Renal cortex interstitium (tissue), 11 donors: ENCODE data around the gene CA10. TPM values are rescaled to one million over a fixed set of nuclear protein-coding genes. Genes with fewer than 3 reads are reported as not detected.

Experiments used
- DNase-seq, 11 donors: peaks; one replicate each; pipeline ENCODE4 v3.0.0-alpha.2; 2013; ENCODE audit warnings: low read depth in 9 of 11, low spot score in 4 of 11; ENCODE audit errors: extremely low read depth in 1 of 11
- polyA plus RNA-seq, 3 donors: library from polyadenylated mRNA; unstranded; fragments of 120-200 nt; gene quantifications; one replicate each; pipeline ENCODE4 v1.2.1, GENCODE V29; 2013; ENCODE audit not compliant: insufficient read length in 3 of 3

The CA10 gene
- polyA plus RNA-seq, 3 donors: 10.3 to 21.0 (median 10.4) TPM

GRCh38 chr17:51813140-51813783 is 345.3 kb downstream of the CA10 start:
- no peak for DNase-seq

GRCh38 chr17:51807460-51807859 is 351.1 kb downstream of the CA10 start:
- DNase-seq: no peak

- DNase-seq: no peak
Measured at GRCh38 chr17:51805765-51806164, 352.7 kb downstream of the CA10 start.

GRCh38 chr17:51805185-51805584 is 353.3 kb downstream of the CA10 start:
- DNase-seq: no peak

GRCh38 chr17:51803161-51803560 is 355.4 kb downstream of the CA10 start:
- DNase-seq: no peak

GRCh38 chr17:51802544-51802943 is 356.0 kb downstream of the CA10 start:
- DNase-seq: no peak

- no peak for DNase-seq
Measured at GRCh38 chr17:51801626-51802025, 356.9 kb downstream of the CA10 start.

GRCh38 chr17:51799981-51800380 is 358.5 kb downstream of the CA10 start:
- no peak for DNase-seq

- DNase-seq: peak in 1 of 11 donors; percentile 7
Measured at GRCh38 chr17:51799240-51799639, 359.3 kb downstream of the CA10 start.

GRCh38 chr17:51797150-51797549 is 361.4 kb downstream of the CA10 start:
- DNase-seq: no peak

- no peak for DNase-seq
Measured at GRCh38 chr17:51796026-51796425, 362.5 kb downstream of the CA10 start.

GRCh38 chr17:51795401-51795800 is 363.1 kb downstream of the CA10 start:
- DNase-seq: no peak

GRCh38 chr17:51794466-51794865 is 364.0 kb downstream of the CA10 start:
- DNase-seq: no peak

GRCh38 chr17:51793686-51794085 is 364.8 kb downstream of the CA10 start:
- no peak for DNase-seq

- DNase-seq: no peak
Measured at GRCh38 chr17:51778842-51779241, 379.7 kb downstream of the CA10 start.

GRCh38 chr17:51770027-51770759 is 388.3 kb downstream of the CA10 start:
- DNase-seq: no peak

GRCh38 chr17:51769231-51769630 is 389.3 kb downstream of the CA10 start:
- no peak for DNase-seq

GRCh38 chr17:51768706-51769105 is 389.8 kb downstream of the CA10 start:
- no peak for DNase-seq

GRCh38 chr17:51767287-51767686 is 391.2 kb downstream of the CA10 start:
- no peak for DNase-seq

- DNase-seq: no peak
Measured at GRCh38 chr17:51765282-51766135, 393.0 kb downstream of the CA10 start.
